Activated T-helper 1 cell treated with anti-CD3 and anti-CD28 coated beads, Interleukin-12 subunit alpha, Interleukin-12 subunit beta, Interleukin-2, Interleukin-4 antibody, amounts not matched to agents 30 ng/mL and 10 ng/mL and 1 ng/mL, durations not matched to agents 14 hours and 24 hours and 36 hours (primary cell): ENCODE results near the gene RXRG. TPM values are rescaled to one million over a fixed set of nuclear protein-coding genes. Genes with fewer than 3 reads are reported as not detected.
"Not testable (repeated sequence)": the region's sequence is repeated elsewhere in the genome, so short reads cannot be mapped to it uniquely, and the experiment has no call there.

Experiments
- DNase-seq: peaks from one replicate; pipeline ENCODE4 v3.0.0; 2021; ENCODE audit warnings: low spot score
- H3K27ac Mint-ChIP-seq: one replicate; pipeline ENCODE4 v1.8.0; 2021; ENCODE audit warnings: mild to moderate bottlenecking, mixed read lengths
- H3K27me3 Mint-ChIP-seq: one replicate; pipeline ENCODE4 v1.8.0; 2022; ENCODE audit warnings: mild to moderate bottlenecking, moderate library complexity, mixed read lengths; ENCODE audit not compliant: insufficient read depth
- H3K36me3 Mint-ChIP-seq: one replicate; pipeline ENCODE4 v1.8.0; 2021; ENCODE audit warnings: low read depth, mixed read lengths
- H3K4me1 Mint-ChIP-seq: one replicate; pipeline ENCODE4 v1.8.0; 2021; ENCODE audit warnings: low read depth, mixed read lengths
- H3K4me3 Mint-ChIP-seq: one replicate; pipeline ENCODE4 v1.8.0; 2021; ENCODE audit warnings: mild to moderate bottlenecking, moderate library complexity, mixed read lengths
- H3K9me3 Mint-ChIP-seq: one replicate; pipeline ENCODE4 v1.8.0; 2021; ENCODE audit warnings: mixed read lengths
- intact Hi-C: fragments of 100-400 bp; cut with micrococcal nuclease; formaldehyde crosslinking; loops from one replicate; pipeline ENCODE4 v1.15.1; 2024
- total RNA-seq: library from RNA; stranded (reverse); gene quantifications from 2 replicates; pipeline ENCODE4 v1.2.3, GENCODE V29; 2022

The RXRG gene
- total RNA-seq, 1 donor from 2014 or later = not detected

GRCh38 chr1:165468253-165468652 lies 23.3 kb upstream of the RXRG start:
- H3K4me3 Mint-ChIP-seq = no peak overlapping the region
- intact Hi-C loops = no loop called here
- H3K27ac Mint-ChIP-seq = no peak overlapping the region
- H3K27me3 Mint-ChIP-seq = peaks cover 10% of the 10 kb centered on the region
- no peak for DNase-seq
- H3K4me1 Mint-ChIP-seq = no peaks in the 10 kb centered on the region
- H3K36me3 Mint-ChIP-seq = no peaks in the 10 kb centered on the region
- no peaks in the 10 kb centered on the region for H3K9me3 Mint-ChIP-seq

GRCh38 chr1:165467706-165468105 lies 22.8 kb upstream of the RXRG start:
- Mint-ChIP-seq H3K27ac (no peak overlapping the region), H3K4me1 (no peaks in the 10 kb centered on the region), H3K36me3 (no peaks in the 10 kb centered on the region), H3K4me3 (no peak overlapping the region), H3K9me3 (no peaks in the 10 kb centered on the region), H3K27me3 (peaks cover 10% of the 10 kb centered on the region)
- intact Hi-C loops = no loop called here
- DNase-seq = no peak

DNA sequence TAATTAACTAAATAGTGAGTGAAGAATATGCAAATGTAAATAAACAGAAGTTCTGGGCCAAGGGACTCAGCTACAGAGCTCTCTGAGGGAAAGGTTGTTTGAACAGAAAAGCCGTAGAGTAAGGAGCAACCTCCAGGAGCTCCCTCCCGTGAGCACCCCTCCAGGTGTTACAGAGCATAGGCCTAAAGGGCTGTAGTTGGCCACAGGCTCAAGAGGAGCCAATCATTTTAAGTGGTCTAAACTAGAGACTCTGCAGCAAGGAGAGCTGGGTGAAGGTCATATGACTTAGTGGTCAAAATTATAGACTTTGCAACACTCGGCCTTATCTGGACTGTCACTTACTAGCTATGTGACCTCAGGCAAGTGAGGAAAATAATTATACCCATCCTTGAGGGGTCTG lies 19.1 kb upstream of the RXRG start:
- no peaks in the 10 kb centered on the region for H3K4me1 Mint-ChIP-seq
- no peak overlapping the region for H3K27ac Mint-ChIP-seq
- H3K27me3 Mint-ChIP-seq = peaks cover 12% of the 10 kb centered on the region
- no peaks in the 10 kb centered on the region for H3K36me3 Mint-ChIP-seq
- no peak for DNase-seq
- H3K4me3 Mint-ChIP-seq = no peak overlapping the region
- intact Hi-C loops = no loop called here
- H3K9me3 Mint-ChIP-seq = no peaks in the 10 kb centered on the region

- H3K4me1 Mint-ChIP-seq, H3K4me3 Mint-ChIP-seq, intact Hi-C loops, DNase-seq, H3K9me3 Mint-ChIP-seq, H3K36me3 Mint-ChIP-seq, H3K27ac Mint-ChIP-seq: not testable (repeated sequence)
- peaks cover 13% of the 10 kb centered on the region for H3K27me3 Mint-ChIP-seq
These were observed 14.8 kb upstream of the RXRG start for GRCh38 chr1:165459683-165460082.

DNA sequence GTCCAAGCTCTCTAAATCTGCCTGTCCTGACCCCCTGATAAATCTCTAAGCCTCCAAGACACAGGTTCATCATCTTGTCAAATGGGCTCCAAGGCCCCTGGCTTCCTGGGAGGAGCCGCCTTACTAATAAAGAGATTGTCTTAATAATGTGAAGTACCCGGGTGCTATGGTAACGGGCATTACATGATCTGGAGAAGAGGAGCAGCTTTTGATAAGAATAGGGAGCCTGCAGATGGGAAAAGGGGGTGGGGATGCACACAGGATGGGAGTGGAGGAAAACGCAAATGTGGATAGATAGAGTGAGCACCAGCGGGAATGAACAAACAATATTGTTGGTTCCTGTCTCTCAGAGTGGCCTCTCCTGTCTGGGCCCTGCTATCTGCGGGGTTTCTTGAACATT lies 11.9 kb upstream of the RXRG start:
- Mint-ChIP-seq H3K36me3 (no peaks in the 10 kb centered on the region), H3K27me3 (peaks cover 8% of the 10 kb centered on the region), H3K4me1 (no peaks in the 10 kb centered on the region), H3K4me3 (no peak overlapping the region), H3K27ac (no peak overlapping the region), H3K9me3 (no peaks in the 10 kb centered on the region)
- no peak for DNase-seq
- intact Hi-C loops = no loop called here

DNA sequence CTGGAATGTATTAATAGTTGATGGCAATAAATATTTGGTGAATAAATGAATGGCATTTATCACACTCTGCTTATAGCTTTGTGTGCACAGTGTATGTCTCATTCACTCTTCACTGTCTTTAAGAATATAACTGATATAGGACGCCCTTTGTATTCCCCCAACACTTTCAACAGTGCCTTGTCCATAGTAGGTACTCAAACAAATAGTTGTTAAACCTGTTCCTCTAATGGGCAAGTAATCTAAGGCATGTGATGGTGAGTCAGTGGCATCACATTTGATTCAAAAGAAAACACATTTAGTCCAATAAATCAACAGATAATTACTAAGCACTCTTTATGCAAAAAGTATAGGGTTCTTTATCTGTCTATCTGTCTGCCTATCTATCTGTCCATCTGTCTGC lies 11.2 kb upstream of the RXRG start:
- Mint-ChIP-seq H3K9me3 (no peaks in the 10 kb centered on the region), H3K27me3 (peaks cover 8% of the 10 kb centered on the region), H3K36me3 (no peaks in the 10 kb centered on the region), H3K4me1 (no peaks in the 10 kb centered on the region), H3K4me3 (no peak overlapping the region), H3K27ac (no peak overlapping the region)
- no peak for DNase-seq
- intact Hi-C loops = no loop called here

DNA sequence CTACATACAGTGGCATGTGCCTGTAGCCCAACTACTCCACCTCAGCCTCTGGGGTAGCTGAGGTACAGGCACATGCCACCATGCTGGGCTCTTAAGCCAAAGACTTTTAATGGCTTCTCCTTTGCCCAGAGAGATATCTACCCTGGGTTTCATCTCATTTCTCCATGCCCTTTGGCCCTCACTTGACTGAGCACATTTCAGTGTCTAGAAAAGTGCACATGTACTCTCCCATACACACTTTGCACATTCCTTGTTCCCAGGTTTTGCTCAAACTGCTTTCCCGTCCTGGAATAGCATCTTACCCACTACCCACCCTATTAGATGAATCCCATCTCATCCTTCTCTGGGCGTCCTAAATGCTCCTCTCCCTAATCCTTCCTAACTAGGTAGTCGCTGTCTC lies 10.2 kb upstream of the RXRG start:
- no peak for DNase-seq

DNA sequence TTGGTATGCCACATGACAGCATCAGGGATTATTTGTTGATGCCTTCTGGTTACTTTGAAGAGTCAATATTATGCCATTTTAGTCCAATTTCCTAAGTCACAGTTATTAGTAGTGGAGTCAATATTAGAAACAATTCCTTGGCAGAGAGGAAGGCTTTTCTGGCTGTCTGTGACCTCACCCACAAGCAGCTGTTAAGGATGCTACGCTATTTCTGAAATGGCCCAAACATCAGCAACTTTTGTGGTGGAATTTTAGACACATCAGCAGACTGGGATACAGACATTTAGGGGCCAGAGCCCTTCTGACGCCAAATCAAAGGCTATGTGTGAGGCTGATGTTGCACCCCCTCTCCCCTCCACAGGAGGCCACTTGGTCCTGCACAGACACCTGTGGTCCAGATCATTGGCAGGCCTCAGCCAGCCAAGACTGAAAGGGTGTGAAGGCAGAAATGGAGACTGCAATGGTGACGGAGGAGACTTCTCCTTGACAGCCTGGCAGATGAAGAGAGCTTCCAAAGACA lies 9.2 kb upstream of the RXRG start:
- Mint-ChIP-seq H3K4me3 (no peak overlapping the region), H3K27me3 (peaks cover 8% of the 10 kb centered on the region), H3K27ac (no peak overlapping the region), H3K9me3 (no peaks in the 10 kb centered on the region), H3K4me1 (no peaks in the 10 kb centered on the region), H3K36me3 (no peaks in the 10 kb centered on the region)
- DNase-seq = no peak
- intact Hi-C loops = no loop called here

More for the DNA sequence above, 10.2 kb upstream of the RXRG start:
- H3K4me3 Mint-ChIP-seq = no peak overlapping the region
- peaks cover 7% of the 10 kb centered on the region for H3K27me3 Mint-ChIP-seq
- intact Hi-C loops = no loop called here
- no peak overlapping the region for H3K27ac Mint-ChIP-seq
- H3K4me1 Mint-ChIP-seq = no peaks in the 10 kb centered on the region
- no peaks in the 10 kb centered on the region for H3K36me3 Mint-ChIP-seq
- H3K9me3 Mint-ChIP-seq = no peaks in the 10 kb centered on the region

DNA sequence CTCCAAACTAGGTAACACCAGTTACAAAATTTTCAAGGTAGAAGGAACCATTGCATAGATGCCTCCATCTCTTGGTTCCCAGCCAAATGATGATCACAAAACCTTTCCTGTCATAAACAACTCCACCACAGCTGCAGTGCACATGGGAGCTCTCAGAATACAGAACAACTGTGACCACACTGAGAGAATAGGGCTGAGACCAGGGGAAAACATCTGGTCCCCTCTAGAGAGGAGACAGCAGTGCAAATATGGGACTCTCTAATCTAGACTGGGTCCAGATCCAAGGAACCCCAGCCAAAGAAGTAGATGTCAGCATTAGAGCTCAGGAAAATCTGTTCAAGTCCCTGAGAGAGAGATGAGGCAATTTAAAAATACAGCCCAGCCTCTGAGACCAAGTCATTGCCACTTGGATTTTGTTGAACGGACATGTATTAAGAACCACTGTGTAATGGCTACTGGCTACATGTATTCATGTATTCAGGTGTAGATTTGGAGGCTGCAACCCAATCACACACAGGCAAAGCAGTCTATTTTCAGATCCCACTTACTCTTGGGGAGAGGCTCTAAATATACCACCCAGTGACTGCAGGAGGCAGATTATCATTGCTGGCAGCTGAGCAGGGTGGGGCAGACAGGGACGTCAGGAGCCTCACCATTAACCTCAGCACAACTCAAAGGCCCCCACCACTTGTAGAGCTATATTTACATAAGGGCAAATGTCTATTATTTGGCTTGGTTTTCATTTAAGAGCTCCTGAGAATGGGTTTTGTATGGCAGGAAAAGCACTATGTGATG lies 7.6 kb upstream of the RXRG start:
- Mint-ChIP-seq H3K27ac (no peak overlapping the region), H3K4me1 (no peaks in the 10 kb centered on the region), H3K27me3 (peaks cover 17% of the 10 kb centered on the region), H3K4me3 (no peak overlapping the region), H3K36me3 (no peaks in the 10 kb centered on the region), H3K9me3 (no peaks in the 10 kb centered on the region)
- DNase-seq = no peak
- intact Hi-C loops = no loop called here

GRCh38 chr1:165451691-165452090 lies 6.8 kb upstream of the RXRG start:
- no peaks in the 10 kb centered on the region for H3K4me1 Mint-ChIP-seq
- no peak overlapping the region for H3K4me3 Mint-ChIP-seq
- H3K27ac Mint-ChIP-seq = no peak overlapping the region
- DNase-seq = no peak
- H3K36me3 Mint-ChIP-seq = no peaks in the 10 kb centered on the region
- peaks cover 22% of the 10 kb centered on the region for H3K27me3 Mint-ChIP-seq
- intact Hi-C loops = no loop called here
- H3K9me3 Mint-ChIP-seq = no peaks in the 10 kb centered on the region

- Mint-ChIP-seq H3K9me3 (no peaks in the 10 kb centered on the region), H3K4me1 (no peaks in the 10 kb centered on the region), H3K27ac (no peak overlapping the region), H3K4me3 (no peak overlapping the region), H3K27me3 (peaks cover 19% of the 10 kb centered on the region), H3K36me3 (no peaks in the 10 kb centered on the region)
- intact Hi-C loops = no loop called here
- no peak for DNase-seq
These were observed 4.2 kb upstream of the RXRG start for GRCh38 chr1:165449131-165449530.

GRCh38 chr1:165445388-165445787 lies 462 bp upstream of the RXRG start:
- no peaks in the 10 kb centered on the region for H3K4me1 Mint-ChIP-seq

GRCh38 chr1:165443539-165444311 lies 1.2 kb downstream of the RXRG start:
- Mint-ChIP-seq H3K27me3 (peaks cover 26% of the 10 kb centered on the region), H3K4me1 (no peaks in the 10 kb centered on the region)

More at GRCh38 chr1:165445388-165445787, 462 bp upstream of the RXRG start:
- Mint-ChIP-seq H3K36me3 (no peaks in the 10 kb centered on the region), H3K9me3 (no peaks in the 10 kb centered on the region), H3K27ac (no peak overlapping the region), H3K4me3 (no peak overlapping the region), H3K27me3 (peaks cover 27% of the 10 kb centered on the region)
- no peak for DNase-seq
- intact Hi-C loops = no loop called here

More at GRCh38 chr1:165443539-165444311, 1.2 kb downstream of the RXRG start:
- H3K9me3 Mint-ChIP-seq = no peaks in the 10 kb centered on the region
- no peak overlapping the region for H3K4me3 Mint-ChIP-seq
- H3K36me3 Mint-ChIP-seq = no peaks in the 10 kb centered on the region
- no peak overlapping the region for H3K27ac Mint-ChIP-seq
- DNase-seq = no peak
- intact Hi-C loops = no loop called here
